Subcutaneous adipose tissue (tissue), 4 donors: ENCODE data around the gene NECTIN1. TPM values are rescaled to one million over a fixed set of nuclear protein-coding genes. Genes with fewer than 3 reads are reported as not detected.

ENCODE experiments used
- CTCF ChIP-seq: fragments of 450-650 bp; IDR thresholded peaks from one replicate; pipeline ENCODE4 v1.5.1; 2016; ENCODE audit warnings: low read depth, mild to moderate bottlenecking, control low read depth, antibody characterized with exemption, moderate library complexity
- total RNA-seq, 4 donors: library from RNA; depleted of rRNA; stranded (reverse); fragments of >200 nt; gene quantifications; one replicate each; pipeline ENCODE4 v1.1.0, GENCODE V29; 2016

NECTIN1 gene
- total RNA-seq, 4 donors from 2014 or later: 1.7 to 4.1 (median 2.5) TPM

DNA sequence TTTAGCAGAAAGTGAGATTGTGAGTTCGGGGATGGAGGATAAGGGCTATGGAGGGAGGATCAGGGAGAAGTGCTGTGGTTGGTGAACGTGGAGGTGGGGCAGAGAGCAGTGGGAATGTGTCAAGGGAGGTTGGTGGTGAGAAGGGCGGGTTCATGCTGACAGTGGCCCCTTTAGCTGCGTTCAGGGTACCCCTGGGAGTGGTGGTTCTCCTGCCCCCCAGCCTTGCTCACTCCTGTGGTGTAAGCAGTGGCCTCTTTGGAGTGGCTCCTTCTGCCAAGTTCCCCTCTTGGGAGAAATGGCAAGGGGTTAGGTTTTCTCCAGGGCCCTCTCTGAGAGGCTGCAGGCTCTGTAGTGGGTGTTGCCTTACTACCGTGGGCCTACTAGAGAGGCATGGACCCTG, 16.1 kb upstream of the NECTIN1 start:
- no peak for TF ChIP-seq CTCF

DNA sequence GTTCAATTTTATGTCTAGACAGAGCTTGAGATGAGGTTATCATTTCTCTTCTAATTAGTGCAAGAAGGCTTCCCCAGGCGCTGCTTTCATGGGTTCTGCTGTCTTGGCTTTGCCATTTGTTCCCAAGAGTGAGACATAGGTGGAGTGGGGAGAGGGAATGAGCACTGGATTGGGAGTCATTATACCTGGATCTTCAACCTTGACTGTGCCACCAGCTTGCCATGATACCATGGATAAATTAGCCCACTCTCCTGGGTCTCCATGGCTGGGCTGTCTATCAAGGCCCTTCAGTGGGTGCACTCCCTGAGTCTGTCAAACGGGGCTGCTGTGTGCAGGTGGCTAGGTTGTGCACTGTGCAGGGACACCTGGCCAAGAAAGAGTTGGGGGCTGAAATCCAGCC, 15.6 kb upstream of the NECTIN1 start:
- no peak for TF ChIP-seq CTCF

DNA sequence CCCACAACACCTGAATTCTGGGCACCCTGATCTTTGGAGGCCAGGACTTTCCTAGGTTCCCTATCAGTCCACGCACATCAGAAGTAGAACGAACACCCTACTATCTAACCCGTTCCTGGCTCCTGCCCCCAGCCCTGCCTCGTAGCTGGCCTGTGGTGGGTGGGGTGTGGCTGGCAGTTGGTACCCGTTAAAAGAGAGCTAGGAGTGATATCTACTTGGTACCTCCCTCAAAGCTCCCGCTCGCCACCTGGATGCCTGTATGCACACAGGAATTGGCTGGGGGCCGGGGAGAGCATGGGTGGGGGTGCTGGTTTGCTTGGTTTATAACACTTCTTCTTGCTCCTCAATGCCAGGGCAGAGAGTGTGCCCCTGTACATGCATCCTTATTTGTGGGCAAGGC, 14.0 kb upstream of the NECTIN1 start:
- TF ChIP-seq CTCF: no peak

DNA sequence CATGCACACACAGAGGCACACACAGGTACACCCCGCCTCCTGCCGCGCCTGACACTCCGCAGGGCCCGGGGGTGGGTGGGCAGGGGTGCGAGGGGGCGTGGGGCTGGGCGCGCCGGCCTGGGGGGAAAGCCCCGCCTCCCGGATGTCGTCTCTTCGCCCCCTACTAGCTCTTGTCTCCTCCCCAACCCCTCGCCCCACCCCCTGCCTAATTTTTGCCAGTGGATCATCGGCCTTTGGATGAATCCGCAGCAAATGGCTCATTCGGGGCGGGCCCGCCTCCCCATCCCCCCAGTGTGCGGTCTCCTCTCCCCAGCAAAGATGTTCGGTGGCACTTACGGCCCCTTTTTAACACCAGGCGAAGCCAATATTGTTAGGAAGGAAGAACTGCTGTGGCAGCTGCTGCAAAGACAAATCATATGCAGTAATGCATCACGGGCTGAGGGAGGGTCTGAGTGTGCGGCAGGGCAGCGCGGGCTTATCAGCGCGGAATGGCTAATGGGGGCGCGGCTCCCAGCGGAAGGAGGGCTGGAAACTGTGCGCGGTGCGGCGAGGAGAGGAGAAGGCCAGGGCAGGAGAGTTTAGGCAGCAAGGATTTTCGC, 13.4 kb upstream of the NECTIN1 start:
- no peak for TF ChIP-seq CTCF

DNA sequence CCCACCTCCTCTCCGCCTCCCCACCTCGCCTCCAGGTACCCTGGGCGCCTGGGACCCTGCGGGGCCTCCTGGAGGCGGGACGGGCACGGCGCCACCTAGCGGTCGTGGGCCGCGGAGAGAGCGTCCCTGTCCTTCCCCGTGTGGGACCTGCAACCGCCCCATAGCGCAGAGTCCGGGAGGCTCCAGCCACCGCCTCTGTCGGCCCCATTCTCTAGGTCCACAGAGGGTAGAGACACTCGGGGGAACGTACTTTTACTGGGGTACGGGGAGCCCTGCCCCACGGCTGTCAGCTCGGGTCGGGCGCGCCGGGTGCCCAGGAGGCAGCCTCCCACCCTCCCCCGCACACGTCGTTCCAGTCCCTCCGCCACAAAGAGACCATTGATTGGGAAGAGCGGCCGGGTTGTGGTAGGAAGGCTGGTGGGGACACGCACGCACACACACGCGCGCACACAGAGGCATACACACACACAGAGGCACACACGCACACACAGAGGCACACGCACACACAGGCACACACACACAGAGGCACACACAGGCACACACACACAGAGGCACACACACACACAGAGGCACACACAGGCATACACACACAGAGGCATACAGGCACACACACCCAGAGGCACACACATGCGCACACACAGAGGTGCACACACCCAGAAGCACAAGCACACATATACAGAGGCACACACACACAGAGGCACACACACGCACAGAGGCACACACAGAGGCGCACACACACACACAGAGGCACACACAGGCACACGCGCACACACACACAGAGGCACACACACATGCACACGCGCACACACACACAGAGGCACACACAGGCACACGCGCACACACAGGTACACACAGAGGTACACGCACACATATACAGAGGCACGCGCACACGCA, 12.6 kb upstream of the NECTIN1 start:
- TF ChIP-seq CTCF: no peak

DNA sequence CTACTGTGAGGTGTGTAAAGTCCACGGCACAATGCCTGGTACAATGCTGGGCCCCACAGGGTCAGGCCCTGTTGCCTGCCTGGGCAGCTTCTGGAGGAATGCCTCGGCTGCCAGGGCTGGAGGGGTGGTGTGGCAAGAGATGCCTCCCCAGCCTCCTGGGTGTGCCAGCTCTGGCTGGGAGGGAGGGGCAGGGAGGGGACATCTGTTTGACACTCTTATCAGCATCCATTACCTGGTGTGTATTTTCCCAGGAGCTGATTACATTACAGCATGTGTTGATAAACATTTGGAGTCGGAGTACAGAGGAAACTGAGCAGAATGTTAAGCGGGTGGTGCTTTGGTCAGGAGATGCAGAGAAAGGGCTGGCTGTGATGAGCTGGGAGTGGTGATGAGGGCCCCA, 11.0 kb upstream of the NECTIN1 start:
- no peak for TF ChIP-seq CTCF

DNA sequence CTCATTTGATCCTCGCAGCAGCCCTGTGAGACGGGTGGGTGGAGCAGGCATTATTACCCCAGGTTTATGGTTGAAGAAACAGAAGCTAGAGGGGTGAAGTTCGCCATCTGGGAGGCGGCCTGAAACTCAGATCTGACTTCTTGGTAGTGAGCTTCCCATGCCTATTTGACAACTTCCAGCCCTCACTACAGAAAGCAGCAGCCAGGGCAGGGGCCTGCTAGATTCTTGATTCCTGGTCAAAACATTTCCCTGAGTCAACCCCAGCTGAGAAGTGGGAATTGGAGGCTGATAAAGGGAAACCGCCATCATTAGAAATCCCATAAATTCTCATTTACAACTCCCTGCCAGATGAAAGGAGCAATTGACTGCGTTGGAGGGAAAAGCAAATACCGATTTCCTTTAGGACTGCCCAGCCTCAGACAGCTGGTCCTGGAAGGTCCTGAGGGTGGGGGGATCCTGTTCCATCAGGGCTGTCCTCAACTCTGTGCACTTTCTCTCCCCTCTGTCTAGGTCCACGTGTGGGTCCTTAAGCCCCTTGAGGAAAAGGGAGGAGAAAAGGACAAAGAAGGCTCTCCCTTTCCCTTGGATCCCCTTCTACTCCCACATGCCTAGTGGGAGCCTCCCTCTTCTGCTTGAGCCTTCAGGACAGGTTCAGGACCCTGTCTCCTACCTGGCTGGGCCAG, 10.2 kb upstream of the NECTIN1 start:
- TF ChIP-seq CTCF: no peak
